Loucy (cell line): ENCODE data around the gene EPSTI1.

Experiments used
- H2AFZ ChIP-seq: fragments of 200-600 bp; sonication (generic); 2 replicates; pipeline ENCODE4 v1.6.0; 2016; ENCODE audit warnings: antibody characterized with exemption, mild to moderate bottlenecking, low read length, moderate library complexity
- H3F3A ChIP-seq: fragments of 200-600 bp; 2 replicates; pipeline ENCODE4 v1.6.0; 2016; ENCODE audit warnings: antibody characterized with exemption, low read depth, mild to moderate bottlenecking
- H3K27me3 ChIP-seq: fragments of 200-600 bp; sonication (generic); 2 replicates; pipeline ENCODE4 v1.6.1; 2014; ENCODE audit warnings: low read length, mild to moderate bottlenecking; ENCODE audit not compliant: insufficient read depth, poor library complexity, severe bottlenecking
- H3K36me3 ChIP-seq: fragments of 200-600 bp; sonication (generic); 2 replicates; pipeline ENCODE4 v1.6.1; 2016; ENCODE audit warnings: low read length; ENCODE audit not compliant: insufficient read depth
- H3K4me1 ChIP-seq: fragments of 200-600 bp; sonication (generic); 2 replicates; pipeline ENCODE4 v1.5.1; 2014; ENCODE audit warnings: low read length, mild to moderate bottlenecking; ENCODE audit not compliant: insufficient read depth, poor library complexity, severe bottlenecking
- H3K4me2 ChIP-seq: fragments of 200-600 bp; sonication (generic); 2 replicates; pipeline ENCODE4 v1.6.0; 2014; ENCODE audit warnings: antibody characterized with exemption, low read length, low read depth, mild to moderate bottlenecking; ENCODE audit not compliant: poor library complexity, severe bottlenecking
- H3K4me3 ChIP-seq: fragments of 200-600 bp; sonication (generic); 2 replicates; pipeline ENCODE4 v1.5.1; 2014; ENCODE audit warnings: low read length, mild to moderate bottlenecking, mixed read lengths; ENCODE audit not compliant: poor library complexity, severe bottlenecking
- H3K79me2 ChIP-seq: fragments of 200-600 bp; sonication (generic); 2 replicates; pipeline ENCODE4 v1.6.1; 2014; ENCODE audit warnings: low read length; ENCODE audit not compliant: insufficient read depth
- H3K9ac ChIP-seq: fragments of 200-600 bp; sonication (generic); 2 replicates; pipeline ENCODE4 v1.6.0; 2014; ENCODE audit warnings: mild to moderate bottlenecking, low read depth, low read length, moderate library complexity; ENCODE audit not compliant: poor library complexity, severe bottlenecking
- H3K9me2 ChIP-seq: fragments of 200-600 bp; sonication (generic); replicated peaks from 2 replicates; pipeline ENCODE4 v1.6.1; 2016; ENCODE audit warnings: low read depth, low read length, mixed read lengths
- H3K9me3 ChIP-seq: fragments of 200-600 bp; sonication (generic); 2 replicates; pipeline ENCODE4 v1.6.1; 2014; ENCODE audit warnings: mild to moderate bottlenecking, antibody characterized with exemption, low read length, low read depth; ENCODE audit not compliant: insufficient read depth
- H4K20me1 ChIP-seq: fragments of 200-600 bp; sonication (generic); 2 replicates; pipeline ENCODE4 v1.6.0; 2014; ENCODE audit warnings: antibody characterized with exemption, low read length, mild to moderate bottlenecking; ENCODE audit not compliant: insufficient read depth, poor library complexity, severe bottlenecking
- EZH2phosphoT487 ChIP-seq: fragments of 200-600 bp; IDR thresholded peaks from 2 replicates; pipeline ENCODE4 v1.6.1; 2018; ENCODE audit warnings: antibody characterized with exemption, mild to moderate bottlenecking, moderate library complexity, borderline replicate concordance
- TF ChIP-seq, protein P1 (sequence below): fragments of 200-600 bp; sonication (generic); conservative IDR thresholded peaks from 2 replicates; pipeline ENCODE4 v1.5.1; 2014; ENCODE audit warnings: mild to moderate bottlenecking, antibody characterized with exemption, low read length

The EPSTI1 gene

DNA sequence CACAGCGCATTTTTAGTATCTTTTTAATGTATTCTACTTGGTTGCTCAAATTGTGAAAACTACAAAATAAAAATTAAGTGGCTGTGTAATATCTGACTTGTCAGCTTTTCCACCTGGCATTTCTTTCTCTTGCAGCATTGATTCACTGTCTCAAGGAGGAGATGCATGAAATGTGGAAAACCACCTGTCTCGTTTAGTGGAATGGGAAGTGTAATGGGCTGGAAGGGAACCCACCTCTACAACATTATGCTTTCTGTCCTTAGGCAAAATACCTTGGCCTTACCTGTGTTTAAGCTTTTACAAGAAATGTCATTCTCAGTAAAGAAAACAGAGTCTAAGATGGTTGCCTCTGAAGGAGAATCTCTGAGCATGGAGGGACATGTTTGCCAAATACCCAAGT, 142.8 kb downstream of the EPSTI1 start:
- H3K4me1 ChIP-seq, result no peaks in the 10 kb centered on the region
- H4K20me1 ChIP-seq, result no peaks in the 10 kb centered on the region
- no peak for TF ChIP-seq EZH2phosphoT487
- TF ChIP-seq, protein P1, sequence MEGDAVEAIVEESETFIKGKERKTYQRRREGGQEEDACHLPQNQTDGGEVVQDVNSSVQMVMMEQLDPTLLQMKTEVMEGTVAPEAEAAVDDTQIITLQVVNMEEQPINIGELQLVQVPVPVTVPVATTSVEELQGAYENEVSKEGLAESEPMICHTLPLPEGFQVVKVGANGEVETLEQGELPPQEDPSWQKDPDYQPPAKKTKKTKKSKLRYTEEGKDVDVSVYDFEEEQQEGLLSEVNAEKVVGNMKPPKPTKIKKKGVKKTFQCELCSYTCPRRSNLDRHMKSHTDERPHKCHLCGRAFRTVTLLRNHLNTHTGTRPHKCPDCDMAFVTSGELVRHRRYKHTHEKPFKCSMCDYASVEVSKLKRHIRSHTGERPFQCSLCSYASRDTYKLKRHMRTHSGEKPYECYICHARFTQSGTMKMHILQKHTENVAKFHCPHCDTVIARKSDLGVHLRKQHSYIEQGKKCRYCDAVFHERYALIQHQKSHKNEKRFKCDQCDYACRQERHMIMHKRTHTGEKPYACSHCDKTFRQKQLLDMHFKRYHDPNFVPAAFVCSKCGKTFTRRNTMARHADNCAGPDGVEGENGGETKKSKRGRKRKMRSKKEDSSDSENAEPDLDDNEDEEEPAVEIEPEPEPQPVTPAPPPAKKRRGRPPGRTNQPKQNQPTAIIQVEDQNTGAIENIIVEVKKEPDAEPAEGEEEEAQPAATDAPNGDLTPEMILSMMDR, result no peak
- H2AFZ ChIP-seq, result no peak overlapping the region
- H3K27me3 ChIP-seq, result no peaks in the 10 kb centered on the region
- H3K9me3 ChIP-seq, result no peaks in the 10 kb centered on the region
- H3K36me3 ChIP-seq, result no peaks in the 10 kb centered on the region
- no peak overlapping the region for H3K4me2 ChIP-seq
- H3K9ac ChIP-seq, result no peak overlapping the region
- H3K79me2 ChIP-seq, result no peaks in the 10 kb centered on the region
- H3K4me3 ChIP-seq, result no peak overlapping the region
- no peaks in the 10 kb centered on the region for H3K9me2 ChIP-seq
- no peaks in the 10 kb centered on the region for H3F3A ChIP-seq

DNA sequence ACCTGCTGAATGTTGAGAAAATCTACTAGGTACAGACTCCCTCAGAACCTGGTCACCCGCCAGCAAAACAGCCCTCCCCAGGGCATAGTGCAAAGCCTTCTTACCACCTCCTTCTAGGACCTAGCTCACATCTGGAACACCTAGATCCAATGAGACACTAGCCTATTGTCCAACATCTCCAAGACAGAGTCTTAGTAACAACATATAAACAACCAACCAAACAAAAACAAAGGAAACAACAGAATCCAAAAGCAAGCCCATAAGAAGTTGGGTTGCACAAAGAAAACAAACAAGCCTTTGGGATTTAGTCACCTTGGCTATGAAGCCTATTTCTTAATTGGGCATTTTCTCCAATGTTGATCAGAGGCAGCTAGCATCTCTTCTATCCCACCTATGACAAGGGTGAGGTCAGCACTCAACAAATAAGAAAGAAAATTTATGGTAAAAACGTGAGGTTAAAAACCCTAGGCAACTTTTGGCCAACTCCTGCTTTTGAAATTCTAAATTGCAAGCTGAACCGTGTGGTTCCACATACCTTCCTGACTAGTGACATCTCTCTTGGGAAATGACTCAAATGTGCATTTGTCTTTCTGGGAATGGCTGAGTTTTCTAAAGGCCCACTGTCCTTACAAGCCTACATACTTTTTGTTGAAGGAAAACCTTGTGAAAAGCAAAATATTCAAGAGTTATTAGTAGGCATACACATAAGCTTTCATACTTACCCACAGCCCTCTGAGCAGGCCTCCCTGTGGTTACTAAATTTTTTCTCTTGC, 144.0 kb downstream of the EPSTI1 start:
- Histone ChIP-seq H3K27me3 (no peaks in the 10 kb centered on the region), H3K9me3 (no peaks in the 10 kb centered on the region), H3K4me2 (no peak overlapping the region), H3K9me2 (no peaks in the 10 kb centered on the region), H4K20me1 (no peaks in the 10 kb centered on the region), H3K4me1 (no peaks in the 10 kb centered on the region), H3K4me3 (no peak overlapping the region), H3K9ac (no peak overlapping the region), H3K79me2 (no peaks in the 10 kb centered on the region), H3K36me3 (no peaks in the 10 kb centered on the region), H2AFZ (no peak overlapping the region), H3F3A (no peaks in the 10 kb centered on the region)
- no peak for TF ChIP-seq EZH2phosphoT487
- TF ChIP-seq, protein P1, result no peak

DNA sequence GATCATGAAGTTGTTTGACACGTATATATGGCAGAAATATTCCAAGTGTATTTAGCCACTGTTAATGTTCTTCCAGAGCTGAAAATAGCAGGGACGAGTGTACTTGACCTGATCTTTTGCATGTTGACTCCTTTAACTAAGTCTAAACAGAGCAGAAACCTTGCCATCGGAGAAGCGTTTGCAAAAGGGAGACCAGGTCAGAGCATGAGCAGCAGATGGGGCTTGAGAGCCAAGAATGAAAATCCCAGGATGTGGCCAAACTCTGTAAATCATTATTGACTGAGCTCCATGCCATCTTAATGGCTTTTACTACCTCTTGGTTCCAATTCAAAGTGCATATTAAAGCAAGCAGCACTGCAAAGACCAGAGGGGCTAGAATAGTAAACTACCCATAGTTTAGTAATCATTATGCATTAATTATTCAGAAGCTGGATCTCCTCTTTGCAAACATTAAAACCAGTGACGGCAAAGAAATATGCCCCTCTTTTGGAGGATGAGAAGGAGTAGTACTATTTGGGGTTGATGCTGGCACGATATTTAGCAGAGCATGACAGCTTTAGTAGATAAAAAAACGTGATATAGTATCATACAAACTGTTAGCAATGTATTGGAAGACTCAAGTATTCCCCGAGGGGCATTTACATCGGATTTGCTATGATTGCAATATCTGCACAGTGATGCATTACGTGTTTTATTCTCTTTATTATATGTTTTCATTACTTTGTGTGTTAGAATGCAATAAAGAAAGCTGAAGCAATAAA, 154.9 kb downstream of the EPSTI1 start:
- Histone ChIP-seq H3K4me3 (no peak overlapping the region), H3F3A (no peaks in the 10 kb centered on the region), H3K27me3 (no peaks in the 10 kb centered on the region), H2AFZ (no peak overlapping the region), H3K4me2 (no peak overlapping the region), H3K9me3 (no peaks in the 10 kb centered on the region), H3K9ac (no peak overlapping the region), H3K36me3 (no peaks in the 10 kb centered on the region), H3K4me1 (peaks cover 5% of the 10 kb centered on the region), H3K9me2 (no peaks in the 10 kb centered on the region), H4K20me1 (no peaks in the 10 kb centered on the region), H3K79me2 (no peaks in the 10 kb centered on the region)
- no peak for TF ChIP-seq EZH2phosphoT487
- TF ChIP-seq, protein P1, result no peak
